Suprapubic skin (tissue), 4 donors: ENCODE data around the gene FANCB. TPM values are rescaled to one million over a fixed set of nuclear protein-coding genes. Genes with fewer than 3 reads are reported as not detected.

Experiments
- DNase-seq, 2 donors: peaks; one replicate each; pipeline ENCODE4 v3.0.0-alpha.2; 2019; ENCODE audit warnings: low spot score in 2 of 2
- H3K27ac ChIP-seq: fragments of 200-600 bp; sonication (generic); one replicate; pipeline ENCODE4 v1.5.1; 2019
- H3K27me3 ChIP-seq: fragments of 200-600 bp; sonication (generic); one replicate; pipeline ENCODE4 v1.5.1; 2019
- H3K36me3 ChIP-seq: fragments of 200-600 bp; sonication (generic); one replicate; pipeline ENCODE4 v1.5.1; 2019
- H3K4me1 ChIP-seq: fragments of 200-600 bp; sonication (generic); one replicate; pipeline ENCODE4 v1.5.1; 2019
- H3K4me3 ChIP-seq: fragments of 200-600 bp; sonication (generic); one replicate; pipeline ENCODE4 v1.5.1; 2019; ENCODE audit warnings: mild to moderate bottlenecking
- H3K9me3 ChIP-seq: fragments of 200-600 bp; sonication (generic); one replicate; pipeline ENCODE4 v1.5.1; 2019
- EP300 ChIP-seq: sonication (generic); formaldehyde crosslinking; IDR thresholded peaks from one replicate; pipeline ENCODE4 v1.6.1; 2017; ENCODE audit warnings: antibody characterized with exemption
- POLR2A ChIP-seq, 2 donors: fragments of 450-650 bp; IDR thresholded peaks; one replicate each; pipeline ENCODE4 v1.6.1; 2017; ENCODE audit warnings: antibody characterized with exemption in 2 of 2, mild to moderate bottlenecking in 2 of 2, moderate library complexity in 2 of 2
- POLR2AphosphoS5 ChIP-seq, 3 donors: sonication (generic); formaldehyde crosslinking; IDR thresholded peaks; one replicate each; pipeline ENCODE4 v1.6.1; 2017; ENCODE audit warnings: antibody characterized with exemption in 3 of 3
- WGBS: methylation state at CpG from one replicate; pipeline ENCODE4 v1.1.5; 2018; 5-methylcytosine and 5-hydroxymethylcytosine counted together
- total RNA-seq, 4 donors: library from RNA; depleted of rRNA; stranded (reverse); fragments of >200 nt; gene quantifications; one replicate each; pipeline ENCODE4 v1.1.0, GENCODE V29; 2016
- TF ChIP-seq, protein P1 (sequence below), 2 donors: fragments of 200-600 bp in 1 of 2; fragments of 450-650 bp in 1 of 2; sonication (generic) in 1 of 2; IDR thresholded peaks; one replicate each; pipeline ENCODE4 v1.5.1; 2016 to 2019; ENCODE audit warnings: antibody characterized with exemption in 2 of 2, mild to moderate bottlenecking in 1 of 2, moderate library complexity in 1 of 2

The FANCB gene
- total RNA-seq, 4 donors from 2014 or later = 0.79 to 1.9 (median 0.94) TPM

DNA sequence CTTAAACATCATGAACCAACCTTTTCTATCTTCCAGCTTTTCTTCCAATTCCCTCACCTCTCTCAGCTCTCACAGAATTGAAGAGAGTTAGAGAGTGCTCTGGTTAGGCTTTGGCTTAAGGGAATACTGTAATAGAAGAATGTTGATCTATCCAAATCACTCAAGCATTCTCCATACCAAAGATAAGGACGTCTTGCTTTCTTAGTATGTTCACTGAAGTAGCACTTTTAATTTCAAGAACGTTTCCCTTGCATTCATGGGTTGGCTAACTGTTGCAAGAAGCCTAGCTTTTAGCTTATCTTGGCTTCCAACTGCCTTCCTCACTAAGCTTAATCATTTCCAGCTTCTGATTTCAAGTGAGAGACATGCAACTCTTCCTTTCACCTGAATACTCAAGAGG is 43.2 kb downstream of the FANCB start:
- no peak for DNase-seq
- H3K36me3 ChIP-seq = no peaks in the 10 kb centered on the region
- H3K4me3 ChIP-seq = no peak overlapping the region
- H3K27ac ChIP-seq = no peak overlapping the region
- 60% methylated on average over 2 of the region's 2 CpGs for WGBS
- H3K27me3 ChIP-seq = no peaks in the 10 kb centered on the region
- no peaks in the 10 kb centered on the region for H3K4me1 ChIP-seq
- H3K9me3 ChIP-seq = no peaks in the 10 kb centered on the region
- TF ChIP-seq, protein P1, sequence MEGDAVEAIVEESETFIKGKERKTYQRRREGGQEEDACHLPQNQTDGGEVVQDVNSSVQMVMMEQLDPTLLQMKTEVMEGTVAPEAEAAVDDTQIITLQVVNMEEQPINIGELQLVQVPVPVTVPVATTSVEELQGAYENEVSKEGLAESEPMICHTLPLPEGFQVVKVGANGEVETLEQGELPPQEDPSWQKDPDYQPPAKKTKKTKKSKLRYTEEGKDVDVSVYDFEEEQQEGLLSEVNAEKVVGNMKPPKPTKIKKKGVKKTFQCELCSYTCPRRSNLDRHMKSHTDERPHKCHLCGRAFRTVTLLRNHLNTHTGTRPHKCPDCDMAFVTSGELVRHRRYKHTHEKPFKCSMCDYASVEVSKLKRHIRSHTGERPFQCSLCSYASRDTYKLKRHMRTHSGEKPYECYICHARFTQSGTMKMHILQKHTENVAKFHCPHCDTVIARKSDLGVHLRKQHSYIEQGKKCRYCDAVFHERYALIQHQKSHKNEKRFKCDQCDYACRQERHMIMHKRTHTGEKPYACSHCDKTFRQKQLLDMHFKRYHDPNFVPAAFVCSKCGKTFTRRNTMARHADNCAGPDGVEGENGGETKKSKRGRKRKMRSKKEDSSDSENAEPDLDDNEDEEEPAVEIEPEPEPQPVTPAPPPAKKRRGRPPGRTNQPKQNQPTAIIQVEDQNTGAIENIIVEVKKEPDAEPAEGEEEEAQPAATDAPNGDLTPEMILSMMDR (IDR thresholded peaks at IDR 0.05) = no peak
- TF ChIP-seq EP300 (no peak), POLR2A (IDR thresholded peaks at IDR 0.05) (no peak), POLR2AphosphoS5 (IDR thresholded peaks at IDR 0.05) (no peak)

DNA sequence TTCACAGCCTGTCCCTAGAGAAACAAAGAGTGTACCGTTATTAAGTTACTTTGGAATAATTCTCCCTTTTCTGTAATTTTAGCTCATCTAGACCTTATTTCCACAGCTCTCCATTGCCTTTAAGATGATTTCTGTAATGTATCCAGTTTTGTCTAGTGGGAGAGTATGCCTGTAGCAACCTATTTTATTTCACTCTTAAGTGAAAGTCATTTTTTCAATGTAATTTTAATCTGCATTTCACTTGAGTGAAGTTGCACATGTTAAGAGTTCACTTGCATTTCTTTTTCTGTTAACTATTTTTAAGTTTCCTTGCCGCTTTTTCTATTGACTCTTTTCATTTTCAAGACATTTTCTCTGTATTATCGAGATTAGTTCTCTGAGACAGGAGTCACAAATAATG is 46.5 kb downstream of the FANCB start:
- no peaks in the 10 kb centered on the region for H3K36me3 ChIP-seq
- H3K27me3 ChIP-seq = no peaks in the 10 kb centered on the region
- no peaks in the 10 kb centered on the region for H3K9me3 ChIP-seq
- DNase-seq = no peak
- no peak overlapping the region for H3K27ac ChIP-seq
- TF ChIP-seq EP300 (no peak), POLR2A (IDR thresholded peaks at IDR 0.05) (no peak), POLR2AphosphoS5 (IDR thresholded peaks at IDR 0.05) (no peak)
- TF ChIP-seq, protein P1 (IDR thresholded peaks at IDR 0.05) = no peak
- no peak overlapping the region for H3K4me3 ChIP-seq
- WGBS = 58% methylated on average over 3 of the region's 3 CpGs
- H3K4me1 ChIP-seq = no peaks in the 10 kb centered on the region

DNA sequence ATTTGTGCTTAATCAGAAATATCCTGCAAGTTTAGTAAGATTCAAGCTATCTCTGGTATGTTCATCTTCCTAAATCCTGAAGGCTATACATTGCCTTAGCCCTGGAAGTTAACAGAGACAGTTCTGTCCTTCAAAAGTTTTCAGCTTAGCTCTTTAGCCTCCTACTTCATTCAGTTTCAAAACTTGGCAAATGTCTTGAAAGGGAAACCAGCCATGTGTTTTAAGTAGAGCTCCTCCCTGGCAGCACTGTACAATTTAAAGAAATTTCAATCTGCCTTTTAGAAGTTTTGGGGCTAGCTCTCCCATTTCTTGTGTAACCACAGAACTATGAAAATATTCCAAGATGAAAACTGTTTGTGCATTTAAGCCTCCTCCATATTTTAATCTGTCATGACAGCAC is 47.0 kb downstream of the FANCB start:
- no peak for TF ChIP-seq EP300
- TF ChIP-seq, protein P1 (IDR thresholded peaks at IDR 0.05) = no peak
- Histone ChIP-seq H3K27me3 (no peaks in the 10 kb centered on the region), H3K4me1 (no peaks in the 10 kb centered on the region), H3K9me3 (no peaks in the 10 kb centered on the region), H3K36me3 (no peaks in the 10 kb centered on the region), H3K4me3 (no peak overlapping the region), H3K27ac (no peak overlapping the region)
- DNase-seq = no peak

DNA sequence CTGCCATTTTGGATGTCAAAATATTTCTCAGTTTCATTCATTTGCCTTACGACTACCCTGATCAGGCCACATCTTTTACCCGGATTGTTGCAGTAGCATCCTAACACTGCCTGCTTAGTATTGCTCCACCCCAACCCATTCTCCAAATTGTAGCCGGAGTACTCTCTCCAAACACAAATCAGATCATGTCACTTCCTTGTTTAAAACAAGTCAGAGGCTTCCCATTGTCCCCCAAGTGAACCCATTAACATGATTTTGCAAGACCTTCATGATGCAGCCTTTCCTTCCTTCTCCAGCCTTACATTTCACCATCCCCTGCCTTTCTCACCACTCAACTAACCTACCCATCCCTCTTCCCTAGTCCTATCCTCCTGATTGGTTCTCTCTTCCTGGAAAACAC is 53.1 kb downstream of the FANCB start:
- TF ChIP-seq POLR2A (IDR thresholded peaks at IDR 0.05) (no peak), POLR2AphosphoS5 (IDR thresholded peaks at IDR 0.05) (no peak), EP300 (no peak)
- TF ChIP-seq, protein P1 (IDR thresholded peaks at IDR 0.05) = no peak
- Histone ChIP-seq H3K4me1 (no peaks in the 10 kb centered on the region), H3K27ac (no peak overlapping the region), H3K36me3 (no peaks in the 10 kb centered on the region), H3K9me3 (no peaks in the 10 kb centered on the region), H3K27me3 (no peaks in the 10 kb centered on the region), H3K4me3 (no peak overlapping the region)
- 94% methylated on average over 3 of the region's 3 CpGs for WGBS
- no peak for DNase-seq

- Histone ChIP-seq H3K9me3 (no peaks in the 10 kb centered on the region), H3K36me3 (no peaks in the 10 kb centered on the region), H3K4me3 (no peak overlapping the region), H3K4me1 (no peaks in the 10 kb centered on the region), H3K27ac (no peak overlapping the region), H3K27me3 (no peaks in the 10 kb centered on the region)
- TF ChIP-seq EP300 = no peak
- TF ChIP-seq POLR2AphosphoS5 (IDR thresholded peaks at IDR 0.05) = no peak
- TF ChIP-seq POLR2A (IDR thresholded peaks at IDR 0.05) = no peak
- TF ChIP-seq, protein P1 (IDR thresholded peaks at IDR 0.05) = no peak
- whole genome bisulfite sequencing = 77% methylated on average over 2 of the region's 2 CpGs
- no peak for DNase-seq
Observed at GRCh38 chrX:14817571-14817970, 55.3 kb downstream of the FANCB start.
